Measurements from ENCODE around the gene SMR3B.

SMR3B gene

DNA sequence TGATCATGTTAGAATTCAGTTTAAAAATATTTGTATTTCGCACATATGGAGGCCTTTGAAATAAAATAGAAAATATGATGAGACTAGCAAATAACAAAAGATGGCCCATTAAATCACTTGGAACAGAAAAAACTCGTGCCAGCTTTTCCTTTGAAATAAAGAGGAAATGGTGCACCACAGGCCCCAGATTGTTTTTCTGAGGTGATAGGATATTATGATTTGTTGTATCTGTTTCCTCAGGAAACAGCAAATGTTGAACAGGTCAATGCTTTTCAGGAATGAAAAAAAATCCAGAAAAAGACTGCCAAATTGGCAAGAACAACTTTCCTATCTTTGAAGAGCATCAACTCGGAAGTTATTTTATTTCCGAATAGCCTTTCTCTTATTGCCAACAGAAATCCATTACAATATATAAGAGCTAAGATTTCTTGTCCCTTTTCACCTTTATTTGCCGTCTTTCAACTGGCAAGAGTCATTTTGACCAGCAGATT lies at the start of gene SMR3B:
TSS of gene SMR3B (plus strand) at position 441 of the 491 bp plus-strand sequence. CDS start 1,380 bp downstream, outside the sequence.
- no peaks in the 10 kb centered on the region for H3K36me3 ChIP-seq (ENCODE audit: control insufficient read depth, insufficient read depth, low read length)
- no peak within 1 kb of the TSS for H3K4me2 ChIP-seq (ENCODE audit: low read length)
- TF ChIP-seq, protein P1, sequence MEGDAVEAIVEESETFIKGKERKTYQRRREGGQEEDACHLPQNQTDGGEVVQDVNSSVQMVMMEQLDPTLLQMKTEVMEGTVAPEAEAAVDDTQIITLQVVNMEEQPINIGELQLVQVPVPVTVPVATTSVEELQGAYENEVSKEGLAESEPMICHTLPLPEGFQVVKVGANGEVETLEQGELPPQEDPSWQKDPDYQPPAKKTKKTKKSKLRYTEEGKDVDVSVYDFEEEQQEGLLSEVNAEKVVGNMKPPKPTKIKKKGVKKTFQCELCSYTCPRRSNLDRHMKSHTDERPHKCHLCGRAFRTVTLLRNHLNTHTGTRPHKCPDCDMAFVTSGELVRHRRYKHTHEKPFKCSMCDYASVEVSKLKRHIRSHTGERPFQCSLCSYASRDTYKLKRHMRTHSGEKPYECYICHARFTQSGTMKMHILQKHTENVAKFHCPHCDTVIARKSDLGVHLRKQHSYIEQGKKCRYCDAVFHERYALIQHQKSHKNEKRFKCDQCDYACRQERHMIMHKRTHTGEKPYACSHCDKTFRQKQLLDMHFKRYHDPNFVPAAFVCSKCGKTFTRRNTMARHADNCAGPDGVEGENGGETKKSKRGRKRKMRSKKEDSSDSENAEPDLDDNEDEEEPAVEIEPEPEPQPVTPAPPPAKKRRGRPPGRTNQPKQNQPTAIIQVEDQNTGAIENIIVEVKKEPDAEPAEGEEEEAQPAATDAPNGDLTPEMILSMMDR (IDR thresholded peaks at IDR 0.05): no peak
- H3K9me3 ChIP-seq (ENCODE audit: control insufficient read depth, low read length): no peaks in the 10 kb centered on the region
- no peak within 1 kb of the TSS for H3K27ac ChIP-seq
- H3K9ac ChIP-seq: no peak within 1 kb of the TSS
- H2AFZ ChIP-seq: no peak within 1 kb of the TSS
- no peak within 1 kb of the TSS for H3K4me3 ChIP-seq (ENCODE audit: low read depth, low read length)
- H3K79me2 ChIP-seq: no peaks in the 10 kb centered on the region
- no peaks in the 10 kb centered on the region for H3K4me1 ChIP-seq
- no peaks in the 10 kb centered on the region for H3K27me3 ChIP-seq (ENCODE audit: control insufficient read depth, insufficient read depth, low read length)

DNA sequence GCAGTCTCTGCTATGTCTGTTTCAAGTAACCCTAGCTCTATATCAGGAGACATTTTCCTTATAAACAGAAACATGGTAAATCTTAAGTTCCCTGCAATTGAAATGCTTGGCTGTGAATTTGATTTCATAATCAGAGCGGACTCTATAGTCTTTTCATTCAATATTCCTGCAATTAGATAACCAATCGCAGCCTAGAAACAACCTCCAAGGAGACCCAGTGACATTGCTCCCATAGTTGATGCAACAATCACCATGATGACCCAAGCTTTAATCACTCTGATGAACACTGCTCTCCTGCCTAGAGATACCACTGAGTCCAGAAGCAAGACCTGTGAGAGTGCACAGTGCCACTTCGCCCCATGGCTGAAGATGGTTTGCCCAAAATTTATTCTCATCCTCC lies 48.2 kb upstream of the SMR3B start, which contains the start of gene CABS1:
TSS of gene CABS1 (plus strand) at position 301 of the 400 bp plus-strand sequence. CDS start at position 360, 59 bp downstream.
- no peaks in the 10 kb centered on the region for H3K27me3 ChIP-seq (ENCODE audit: control insufficient read depth, insufficient read depth, low read length)
- TF ChIP-seq, protein P1 (IDR thresholded peaks at IDR 0.05): no peak
- H3K9me3 ChIP-seq (ENCODE audit: control insufficient read depth, low read length): no peaks in the 10 kb centered on the region
- H3K4me1 ChIP-seq: no peaks in the 10 kb centered on the region
- no peaks in the 10 kb centered on the region for H3K79me2 ChIP-seq
- no peak within 1 kb of the TSS for H3K27ac ChIP-seq
- no peak within 1 kb of the TSS for H3K4me3 ChIP-seq (ENCODE audit: low read depth, low read length)
- H2AFZ ChIP-seq: no peak within 1 kb of the TSS
- H3K4me2 ChIP-seq (ENCODE audit: low read length): no peak within 1 kb of the TSS
- H3K9ac ChIP-seq: no peak within 1 kb of the TSS
- no peaks in the 10 kb centered on the region for H3K36me3 ChIP-seq (ENCODE audit: control insufficient read depth, insufficient read depth, low read length)

DNA sequence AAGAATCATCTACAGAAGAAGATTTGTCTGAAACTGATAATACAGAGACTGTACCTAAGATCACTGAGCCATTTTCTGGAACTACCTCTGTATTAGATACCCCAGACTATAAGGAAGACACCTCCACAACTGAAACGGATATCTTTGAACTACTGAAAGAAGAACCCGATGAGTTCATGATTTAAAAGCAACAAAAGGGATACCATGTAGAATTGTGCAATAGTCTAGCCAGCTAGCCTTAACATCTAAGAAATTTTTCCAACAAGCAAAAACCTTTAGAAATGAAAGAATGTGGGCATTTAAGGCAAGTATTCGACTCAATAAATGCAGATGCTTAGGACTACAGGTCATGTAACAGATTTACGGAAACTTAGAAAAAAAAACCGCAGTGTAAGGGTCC lies 46.9 kb upstream of the SMR3B start:
- no peaks in the 10 kb centered on the region for H3K27me3 ChIP-seq (ENCODE audit: control insufficient read depth, insufficient read depth, low read length)
- H3K9ac ChIP-seq: no peak overlapping the region

DNA sequence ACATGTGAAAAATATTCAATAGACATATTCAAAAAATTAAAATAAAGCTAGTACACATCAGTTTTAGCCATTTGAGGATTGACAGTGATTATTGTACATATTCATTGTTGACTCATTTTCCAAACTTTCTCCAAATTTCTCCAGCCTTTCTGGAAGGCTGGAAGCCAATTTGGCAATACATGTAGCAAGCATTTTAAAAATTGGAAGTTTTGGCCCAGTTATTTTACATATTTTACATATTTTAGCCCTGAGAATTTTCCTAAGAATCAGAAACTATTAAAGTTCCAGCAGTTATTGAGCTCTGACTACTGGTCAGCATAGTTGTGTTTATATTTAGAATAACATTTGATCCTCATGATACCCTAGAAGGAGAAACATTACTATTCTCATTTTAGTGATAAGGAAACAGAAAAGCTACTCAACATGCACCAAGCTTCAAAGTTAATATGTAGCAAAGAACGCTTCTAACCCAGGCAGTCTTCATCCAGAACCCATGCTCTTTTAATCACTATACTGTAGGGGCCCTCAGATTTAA lies 45.0 kb upstream of the SMR3B start:
- Histone ChIP-seq H3K4me2 (ENCODE audit: low read length) (no peak overlapping the region), H3K36me3 (ENCODE audit: control insufficient read depth, insufficient read depth, low read length) (no peaks in the 10 kb centered on the region), H3K27me3 (ENCODE audit: control insufficient read depth, insufficient read depth, low read length) (no peaks in the 10 kb centered on the region), H3K27ac (no peak overlapping the region), H3K9me3 (ENCODE audit: control insufficient read depth, low read length) (no peaks in the 10 kb centered on the region), H3K79me2 (no peaks in the 10 kb centered on the region), H3K4me3 (ENCODE audit: low read depth, low read length) (no peak overlapping the region), H3K9ac (no peak overlapping the region), H2AFZ (no peak overlapping the region), H3K4me1 (no peaks in the 10 kb centered on the region)
- TF ChIP-seq, protein P1 (IDR thresholded peaks at IDR 0.05): no peak

More for the DNA sequence above, 46.9 kb upstream of the SMR3B start:
- no peak overlapping the region for H3K4me3 ChIP-seq (ENCODE audit: low read depth, low read length)
- no peak overlapping the region for H3K27ac ChIP-seq
- no peak overlapping the region for H2AFZ ChIP-seq
- H3K79me2 ChIP-seq: no peaks in the 10 kb centered on the region
- no peaks in the 10 kb centered on the region for H3K36me3 ChIP-seq (ENCODE audit: control insufficient read depth, insufficient read depth, low read length)
- no peaks in the 10 kb centered on the region for H3K9me3 ChIP-seq (ENCODE audit: control insufficient read depth, low read length)
- no peaks in the 10 kb centered on the region for H3K4me1 ChIP-seq
- H3K4me2 ChIP-seq (ENCODE audit: low read length): no peak overlapping the region
- TF ChIP-seq, protein P1 (IDR thresholded peaks at IDR 0.05): no peak

DNA sequence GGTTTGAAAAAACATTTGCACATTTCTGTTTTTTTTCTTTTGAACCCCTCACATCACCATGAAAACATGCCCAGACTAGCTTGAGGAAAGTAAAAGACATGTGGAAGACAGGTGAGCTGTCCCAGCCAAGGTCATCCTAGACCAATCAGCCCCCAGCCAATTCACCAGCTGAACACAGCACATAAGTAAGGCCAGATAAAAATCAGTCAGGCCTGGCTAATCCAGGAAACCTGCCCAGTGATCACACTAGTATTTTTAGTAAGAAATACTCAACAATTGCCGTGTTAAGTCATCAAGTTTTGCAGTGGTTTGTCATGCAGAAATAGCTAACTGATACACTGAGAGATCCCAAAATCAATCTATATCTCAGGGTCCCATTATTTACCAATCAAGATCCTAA lies 26.7 kb upstream of the SMR3B start:
- Histone ChIP-seq H3K27me3 (ENCODE audit: control insufficient read depth, insufficient read depth, low read length) (no peaks in the 10 kb centered on the region), H3K79me2 (no peaks in the 10 kb centered on the region), H3K4me2 (ENCODE audit: low read length) (peak overlapping the region; percentile 22), H3K4me3 (ENCODE audit: low read depth, low read length) (no peak overlapping the region), H3K27ac (no peak overlapping the region), H3K4me1 (no peaks in the 10 kb centered on the region), H3K9ac (no peak overlapping the region), H2AFZ (no peak overlapping the region), H3K9me3 (ENCODE audit: control insufficient read depth, low read length) (no peaks in the 10 kb centered on the region), H3K36me3 (ENCODE audit: control insufficient read depth, insufficient read depth, low read length) (no peaks in the 10 kb centered on the region)
- TF ChIP-seq, protein P1 (IDR thresholded peaks at IDR 0.05): no peak
